Measurements from ENCODE around the gene ADPRHL1.

ADPRHL1 gene

GRCh38 chr13:113430378-113431110 is 22.7 kb downstream of the ADPRHL1 start:
- no peak for DNase-seq

GRCh38 chr13:113429608-113429985 is 23.7 kb downstream of the ADPRHL1 start:
- DNase-seq = no peak

- no peak for DNase-seq
Measured at GRCh38 chr13:113428871-113429607, 24.2 kb downstream of the ADPRHL1 start.

- DNase-seq = no peak
Measured at GRCh38 chr13:113428469-113428865, 24.8 kb downstream of the ADPRHL1 start.

GRCh38 chr13:113427562-113428468 is 25.5 kb downstream of the ADPRHL1 start:
- no peak for DNase-seq

- DNase-seq = no peak
Measured at GRCh38 chr13:113426591-113426986, 26.7 kb downstream of the ADPRHL1 start.

- DNase-seq = no peak
Measured at GRCh38 chr13:113425941-113426590, 27.2 kb downstream of the ADPRHL1 start.

- no peak for DNase-seq
Measured at GRCh38 chr13:113423520-113424163, 29.6 kb downstream of the ADPRHL1 start.

GRCh38 chr13:113422807-113423519 is 30.3 kb downstream of the ADPRHL1 start:
- DNase-seq = no peak

GRCh38 chr13:113421673-113422270 is 31.5 kb downstream of the ADPRHL1 start:
- DNase-seq = no peak

- DNase-seq = no peak
Measured at GRCh38 chr13:113420833-113421600, 32.3 kb downstream of the ADPRHL1 start.

- no peak for DNase-seq
Measured at GRCh38 chr13:113420232-113420631, 33.1 kb downstream of the ADPRHL1 start.

GRCh38 chr13:113419531-113420193 is 33.6 kb downstream of the ADPRHL1 start:
- no peak for DNase-seq

GRCh38 chr13:113418722-113419049 is 34.6 kb downstream of the ADPRHL1 start:
- no peak for DNase-seq

- no peak for DNase-seq
Measured at GRCh38 chr13:113417836-113418721, 35.2 kb downstream of the ADPRHL1 start.

- DNase-seq = no peak
Measured at GRCh38 chr13:113417008-113417751, 36.1 kb downstream of the ADPRHL1 start.

GRCh38 chr13:113415825-113416224 is 37.5 kb downstream of the ADPRHL1 start:
- DNase-seq = no peak

- no peak for DNase-seq
Measured at GRCh38 chr13:113415032-113415431, 38.3 kb downstream of the ADPRHL1 start.

All from GF-D8 (cell line).